ENCODE results near the gene GZMM. TPM values are rescaled to one million over a fixed set of nuclear protein-coding genes. Genes with fewer than 3 reads are reported as not detected.
"Not testable (repeated sequence)": the region's sequence is repeated elsewhere in the genome, so short reads cannot be mapped to it uniquely, and the experiment has no call there.

GZMM gene
- total and polyA plus RNA-seq, 7 donors, result 0.49 to 11.2 TPM; not detected in 5

DNA sequence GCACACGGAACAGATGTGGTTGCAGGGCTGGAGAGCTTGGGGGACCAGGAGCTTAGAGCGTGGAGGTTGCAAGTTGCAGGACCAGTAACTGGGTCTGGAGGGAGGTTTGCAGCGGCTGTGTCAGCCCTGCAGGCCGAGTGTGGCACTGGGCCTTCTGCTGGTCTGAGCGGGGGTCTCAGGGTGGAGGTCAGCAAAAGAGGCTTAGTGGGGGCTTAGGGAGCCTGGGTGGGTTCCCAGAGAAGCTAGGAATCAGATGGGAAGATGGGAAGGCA is 40.1 kb downstream of the GZMM start:
- H3K9me3 ChIP-seq, result no peaks in the 10 kb centered on the region
- peaks cover 0 to 22% (median 17%) of the 10 kb centered on the region in 4 donors for H3K4me1 ChIP-seq
- TF ChIP-seq, protein P1, sequence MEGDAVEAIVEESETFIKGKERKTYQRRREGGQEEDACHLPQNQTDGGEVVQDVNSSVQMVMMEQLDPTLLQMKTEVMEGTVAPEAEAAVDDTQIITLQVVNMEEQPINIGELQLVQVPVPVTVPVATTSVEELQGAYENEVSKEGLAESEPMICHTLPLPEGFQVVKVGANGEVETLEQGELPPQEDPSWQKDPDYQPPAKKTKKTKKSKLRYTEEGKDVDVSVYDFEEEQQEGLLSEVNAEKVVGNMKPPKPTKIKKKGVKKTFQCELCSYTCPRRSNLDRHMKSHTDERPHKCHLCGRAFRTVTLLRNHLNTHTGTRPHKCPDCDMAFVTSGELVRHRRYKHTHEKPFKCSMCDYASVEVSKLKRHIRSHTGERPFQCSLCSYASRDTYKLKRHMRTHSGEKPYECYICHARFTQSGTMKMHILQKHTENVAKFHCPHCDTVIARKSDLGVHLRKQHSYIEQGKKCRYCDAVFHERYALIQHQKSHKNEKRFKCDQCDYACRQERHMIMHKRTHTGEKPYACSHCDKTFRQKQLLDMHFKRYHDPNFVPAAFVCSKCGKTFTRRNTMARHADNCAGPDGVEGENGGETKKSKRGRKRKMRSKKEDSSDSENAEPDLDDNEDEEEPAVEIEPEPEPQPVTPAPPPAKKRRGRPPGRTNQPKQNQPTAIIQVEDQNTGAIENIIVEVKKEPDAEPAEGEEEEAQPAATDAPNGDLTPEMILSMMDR (IDR thresholded peaks at IDR 0.05), result no peak
- no peak for TF ChIP-seq EP300 (IDR thresholded peaks at IDR 0.05)
- TF ChIP-seq POLR2AphosphoS5 (IDR thresholded peaks at IDR 0.05), result no peak
- TF ChIP-seq POLR2A (IDR thresholded peaks at IDR 0.05), result no peak
- intact Hi-C loops (cut with DNase I), result no loop called here
- WGBS, 2 donors, result 67 to 80% methylated on average over 5 of the region's 5 CpGs
- no peak overlapping the region for H3K27ac ChIP-seq
- no peak for DNase-seq
- no peak overlapping the region for H3K4me3 ChIP-seq
- H3K27me3 ChIP-seq, result peaks cover 15 to 51% (median 17%) of the 10 kb centered on the region in 3 donors
- peaks cover 25 to 48% (median 38%) of the 10 kb centered on the region in 4 donors for H3K36me3 ChIP-seq

DNA sequence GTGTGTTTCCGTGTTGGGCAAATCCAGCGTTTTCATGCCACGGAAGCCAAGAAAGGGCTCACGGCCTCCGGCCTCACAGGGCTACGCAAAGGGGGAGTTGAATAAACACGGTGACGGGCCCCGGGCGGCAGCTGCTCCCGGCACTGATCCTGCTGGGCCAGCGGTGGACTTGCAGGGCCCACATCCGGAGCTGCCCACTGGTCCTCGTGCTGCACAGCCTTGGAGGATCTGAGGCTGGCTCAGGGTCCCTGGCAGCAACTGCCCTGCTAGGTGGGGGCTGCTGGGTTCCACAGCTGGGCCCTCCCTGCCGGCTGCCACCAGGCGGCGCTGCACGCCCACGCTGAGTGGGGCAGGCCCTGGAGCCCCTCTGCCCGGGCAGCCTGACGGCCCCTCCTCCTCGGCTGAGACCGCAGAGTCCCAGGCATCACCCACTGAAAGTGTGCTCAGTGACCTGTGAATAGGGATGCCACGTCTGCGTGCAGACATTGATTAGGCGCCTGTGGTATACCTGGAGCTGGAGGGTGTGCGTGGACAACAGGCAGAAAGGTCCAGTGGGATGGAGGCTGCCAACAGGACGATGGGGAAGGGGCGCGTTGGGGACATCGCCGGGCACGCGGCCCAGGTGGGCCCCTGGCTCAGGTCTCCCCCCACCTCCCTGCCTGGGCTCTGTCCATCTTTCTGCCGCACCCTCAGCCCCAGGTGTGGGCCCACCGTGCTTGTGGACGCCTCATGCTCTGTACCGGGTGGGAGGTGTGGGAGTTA is 40.6 kb downstream of the GZMM start:
- TF ChIP-seq, protein P1 (IDR thresholded peaks at IDR 0.05), result peak; percentile 70 to 85 (median 76)
- TF ChIP-seq POLR2AphosphoS5 (IDR thresholded peaks at IDR 0.05) (peak in 1 of 4 donors; percentile 55), POLR2A (IDR thresholded peaks at IDR 0.05) (no peak)
- Histone ChIP-seq H3K36me3 (peaks cover 25 to 44% (median 38%) of the 10 kb centered on the region in 4 donors), H3K4me1 (peaks cover 0 to 27% (median 21%) of the 10 kb centered on the region in 4 donors), H3K27me3 (peaks cover 19 to 56% (median 22%) of the 10 kb centered on the region in 3 donors), H3K27ac (no peak overlapping the region), H3K9me3 (no peaks in the 10 kb centered on the region), H3K4me3 (no peak overlapping the region)
- WGBS, 2 donors, result 19 to 36% methylated on average over 38 of the region's 38 CpGs
- intact Hi-C loops (cut with DNase I), result no loop called here
- no peak for DNase-seq

DNA sequence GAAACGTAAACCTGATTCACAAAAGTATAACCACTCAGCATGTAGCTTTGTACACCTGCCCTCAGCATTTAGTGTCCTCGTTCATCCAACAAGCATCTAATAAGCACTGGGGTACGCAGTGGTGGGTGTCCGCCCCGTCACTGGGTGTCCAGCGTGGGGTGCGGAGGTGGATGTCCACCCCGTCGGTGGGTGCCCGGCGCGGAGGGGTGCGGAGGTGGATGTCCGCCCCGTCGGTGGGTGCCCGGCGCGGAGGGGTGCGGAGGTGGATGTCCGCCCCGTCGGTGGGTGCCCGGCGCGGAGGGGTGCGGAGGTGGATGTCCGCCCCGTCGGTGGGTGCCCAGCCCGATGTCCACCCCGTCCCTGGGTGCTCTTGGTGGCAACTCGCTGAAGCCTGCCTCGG is 41.3 kb downstream of the GZMM start:
- H3K9me3 ChIP-seq; H3K27ac ChIP-seq; H3K4me3 ChIP-seq; DNase-seq; intact Hi-C loops (cut with DNase I): not testable (repeated sequence)
- peaks cover 24 to 36% (median 30%) of the 10 kb centered on the region in 4 donors for H3K36me3 ChIP-seq
- 79 to 86% methylated on average over 34 of the region's 34 CpGs for WGBS, 2 donors
- peaks cover 19 to 58% (median 23%) of the 10 kb centered on the region in 3 donors for H3K27me3 ChIP-seq
- H3K4me1 ChIP-seq, result peaks cover 0 to 29% (median 22%) of the 10 kb centered on the region in 4 donors

DNA sequence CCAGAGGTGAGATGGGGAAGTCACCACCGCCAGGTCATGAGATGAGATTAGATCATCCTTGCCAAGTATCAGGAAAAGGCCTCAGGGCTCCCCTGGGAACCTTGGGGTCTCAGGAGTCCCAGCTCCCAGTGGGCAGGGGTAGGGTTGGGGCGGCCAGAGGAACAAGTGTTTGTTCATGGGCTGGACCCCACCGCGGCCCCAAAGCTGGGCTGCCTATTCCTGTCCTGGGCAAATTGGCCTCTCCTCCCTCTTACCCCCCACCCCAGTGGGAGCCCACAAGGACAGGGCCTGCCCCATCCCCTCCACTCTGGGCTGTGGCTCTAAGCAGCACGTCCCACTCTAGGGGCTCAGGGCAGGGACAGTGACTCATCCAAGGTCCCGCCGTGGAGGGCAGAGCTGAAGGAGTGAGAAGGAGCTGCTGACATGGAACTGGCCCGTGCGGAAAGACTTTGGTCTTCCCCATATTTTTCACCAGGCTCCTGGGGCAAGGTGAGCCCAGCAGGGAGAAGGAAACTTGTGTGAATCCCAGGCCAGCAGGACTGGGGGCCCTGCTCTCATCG is 41.8 kb downstream of the GZMM start:
- peaks cover 0 to 33% (median 26%) of the 10 kb centered on the region in 4 donors for H3K4me1 ChIP-seq
- no peak overlapping the region for H3K4me3 ChIP-seq
- peaks cover 19 to 32% (median 26%) of the 10 kb centered on the region in 4 donors for H3K36me3 ChIP-seq
- peaks cover 23 to 62% (median 27%) of the 10 kb centered on the region in 3 donors for H3K27me3 ChIP-seq
- DNase-seq, result no peak
- intact Hi-C loops (cut with DNase I), result no loop called here
- 54 to 69% methylated on average over 10 of the region's 10 CpGs for WGBS, 2 donors
- H3K9me3 ChIP-seq, result no peaks in the 10 kb centered on the region
- peak in 1 of 4 donors; percentile 24 for TF ChIP-seq POLR2AphosphoS5 (IDR thresholded peaks at IDR 0.05)
- no peak for TF ChIP-seq POLR2A (IDR thresholded peaks at IDR 0.05)
- H3K27ac ChIP-seq, result no peak overlapping the region

DNA sequence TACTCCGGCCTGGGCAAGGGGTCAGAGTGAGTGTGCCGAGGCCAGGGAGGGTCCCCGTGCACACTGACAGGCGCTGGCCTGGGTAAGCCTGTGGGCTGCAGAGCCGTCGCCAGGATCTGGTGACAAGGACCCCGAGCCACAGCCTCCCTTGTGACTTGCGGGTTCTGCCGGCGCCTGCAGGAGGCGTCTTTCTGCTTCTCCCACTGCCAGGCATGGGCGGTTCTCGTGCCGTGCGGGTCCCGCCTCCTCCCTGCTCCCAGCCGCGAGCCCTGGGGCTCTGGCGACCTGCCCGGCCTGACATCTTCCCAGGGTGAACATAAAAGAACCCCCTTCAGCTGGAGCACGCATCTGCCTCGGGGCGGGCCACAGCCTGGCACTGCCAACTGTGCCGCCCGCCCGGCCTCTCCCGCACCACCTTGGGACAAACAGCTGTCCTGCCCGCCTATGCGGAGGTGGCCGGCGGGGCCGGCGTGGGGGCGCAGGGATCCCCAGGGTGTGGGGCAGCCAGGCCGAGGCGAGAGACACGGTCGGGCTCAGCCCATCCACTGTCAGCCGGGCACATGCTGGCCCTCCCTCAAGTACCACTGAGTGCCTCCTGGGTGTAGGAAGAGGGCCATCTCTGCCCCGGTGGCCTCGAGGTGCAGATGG is 44.4 kb downstream of the GZMM start:
- no peak overlapping the region for H3K27ac ChIP-seq
- DNase-seq, result peak; percentile 80
- H3K4me3 ChIP-seq, result no peak overlapping the region
- H3K27me3 ChIP-seq, result peaks cover 40 to 88% (median 41%) of the 10 kb centered on the region in 3 donors
- intact Hi-C loops (cut with DNase I), result no loop called here
- TF ChIP-seq, protein P1 (IDR thresholded peaks at IDR 0.05), result peak in 3 of 4 experiments; percentile 11 to 27 (median 17)
- TF ChIP-seq POLR2AphosphoS5 (IDR thresholded peaks at IDR 0.05) (no peak), EP300 (IDR thresholded peaks at IDR 0.05) (no peak), POLR2A (IDR thresholded peaks at IDR 0.05) (no peak)
- H3K36me3 ChIP-seq, result peaks cover 0 to 6% (median 4%) of the 10 kb centered on the region in 4 donors
- peaks cover 0 to 40% (median 29%) of the 10 kb centered on the region in 4 donors for H3K4me1 ChIP-seq
- H3K9me3 ChIP-seq, result no peaks in the 10 kb centered on the region
- 3 to 9% methylated on average over 41 of the region's 41 CpGs for WGBS, 2 donors
